ENCODE data around the gene ODAD4.

DNA sequence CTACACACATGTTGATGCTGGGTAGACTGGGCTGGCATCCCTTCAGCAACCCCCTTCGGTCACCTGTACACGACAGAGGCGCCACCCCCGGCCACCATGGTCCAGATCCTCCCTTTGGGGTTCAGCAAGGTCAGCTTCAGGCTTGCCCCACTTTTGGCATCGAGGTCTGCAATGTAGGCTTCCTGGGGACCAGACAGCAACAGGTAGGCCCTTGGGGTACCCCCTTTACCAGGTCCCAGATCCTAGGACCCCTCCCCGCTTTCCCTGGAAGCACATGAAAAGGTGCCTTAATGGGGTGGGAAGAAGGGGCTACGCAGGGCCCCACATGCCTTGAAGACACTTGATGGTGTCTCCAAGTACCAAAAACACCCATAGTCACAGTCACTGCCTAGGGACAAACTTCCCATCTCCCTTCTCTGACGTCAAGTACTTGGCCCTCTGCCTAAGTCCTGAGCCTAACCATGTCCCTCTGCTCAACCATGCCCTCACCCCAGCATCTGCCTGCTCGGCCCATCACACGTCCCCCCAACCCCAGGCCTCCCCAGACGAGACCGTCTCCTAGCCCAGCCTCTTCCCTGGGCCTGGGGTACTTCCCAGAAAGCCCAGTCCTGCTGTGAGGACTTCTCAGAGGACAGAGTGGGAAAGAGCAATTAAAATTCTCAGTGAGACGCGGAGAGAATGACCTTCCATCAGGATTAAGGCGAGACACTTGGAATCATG is 23.8 kb upstream of the ODAD4 start:
- TF ChIP-seq POLR2AphosphoS5 (IDR thresholded peaks at IDR 0.05) (no peak), POLR2A (IDR thresholded peaks at IDR 0.05) (no peak)
- TF ChIP-seq, protein P1, sequence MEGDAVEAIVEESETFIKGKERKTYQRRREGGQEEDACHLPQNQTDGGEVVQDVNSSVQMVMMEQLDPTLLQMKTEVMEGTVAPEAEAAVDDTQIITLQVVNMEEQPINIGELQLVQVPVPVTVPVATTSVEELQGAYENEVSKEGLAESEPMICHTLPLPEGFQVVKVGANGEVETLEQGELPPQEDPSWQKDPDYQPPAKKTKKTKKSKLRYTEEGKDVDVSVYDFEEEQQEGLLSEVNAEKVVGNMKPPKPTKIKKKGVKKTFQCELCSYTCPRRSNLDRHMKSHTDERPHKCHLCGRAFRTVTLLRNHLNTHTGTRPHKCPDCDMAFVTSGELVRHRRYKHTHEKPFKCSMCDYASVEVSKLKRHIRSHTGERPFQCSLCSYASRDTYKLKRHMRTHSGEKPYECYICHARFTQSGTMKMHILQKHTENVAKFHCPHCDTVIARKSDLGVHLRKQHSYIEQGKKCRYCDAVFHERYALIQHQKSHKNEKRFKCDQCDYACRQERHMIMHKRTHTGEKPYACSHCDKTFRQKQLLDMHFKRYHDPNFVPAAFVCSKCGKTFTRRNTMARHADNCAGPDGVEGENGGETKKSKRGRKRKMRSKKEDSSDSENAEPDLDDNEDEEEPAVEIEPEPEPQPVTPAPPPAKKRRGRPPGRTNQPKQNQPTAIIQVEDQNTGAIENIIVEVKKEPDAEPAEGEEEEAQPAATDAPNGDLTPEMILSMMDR (IDR thresholded peaks at IDR 0.05), result no peak
